GM18951 (cell line): ENCODE measurements around the gene ARSB.

ENCODE experiments used
- POLR2A ChIP-seq: IDR thresholded peaks from 4 replicates; pipeline ENCODE4 v1.6.1; 2011; ENCODE audit warnings: mild to moderate bottlenecking; ENCODE audit not compliant: insufficient read length, insufficient read depth; ENCODE audit errors: extremely low read depth
- in situ Hi-C: fragments of 300-500 bp; cut with MboI; formaldehyde crosslinking; loops from one replicate; pipeline ENCODE4 v1.12.0; 2022; ENCODE audit warnings: low sequenced_read_pairs, mixed read lengths, inconsistent platforms; ENCODE audit not compliant: unreplicated experiment

Gene ARSB

DNA sequence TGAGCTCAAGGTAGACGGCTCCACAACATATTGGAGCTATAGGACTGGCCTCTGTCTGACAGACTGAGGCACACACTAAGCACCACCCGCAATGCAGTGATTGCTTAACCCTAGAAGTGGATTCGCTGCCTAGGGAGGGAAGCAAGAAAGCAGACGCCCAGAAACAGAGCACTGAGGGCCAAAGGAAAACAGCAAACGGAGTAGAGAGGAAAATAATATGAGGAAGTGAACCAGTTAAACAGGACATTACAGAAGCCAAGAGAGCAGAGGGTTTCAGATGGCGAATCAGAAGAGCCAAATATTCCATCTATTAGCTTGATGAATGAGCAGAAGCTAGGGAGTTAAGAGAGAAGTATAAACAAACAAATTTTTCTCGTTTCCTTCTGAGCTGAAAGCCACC is 197.3 kb downstream of the ARSB start:
- in situ Hi-C loops = no loop called here
- TF ChIP-seq POLR2A = no peak

DNA sequence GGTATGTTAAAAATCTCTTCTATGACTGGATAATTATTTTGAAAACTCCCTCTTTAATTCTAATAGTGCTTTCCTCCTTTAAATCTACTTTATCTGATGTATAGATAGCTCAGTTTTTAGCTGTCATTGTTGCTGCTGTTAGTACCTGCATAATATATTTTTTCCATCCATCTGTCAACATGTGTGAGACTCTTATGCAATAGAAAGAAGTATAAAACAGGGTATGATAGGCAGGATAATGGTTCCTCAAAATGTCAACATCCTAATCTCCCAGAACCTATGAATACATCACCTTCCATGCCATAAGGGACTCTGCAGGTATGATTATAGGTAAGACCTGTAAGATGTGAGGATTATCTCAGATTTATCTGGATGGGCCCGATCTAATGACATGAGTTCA is 199.7 kb downstream of the ARSB start:
- TF ChIP-seq POLR2A = no peak
- in situ Hi-C loops = no loop called here

DNA sequence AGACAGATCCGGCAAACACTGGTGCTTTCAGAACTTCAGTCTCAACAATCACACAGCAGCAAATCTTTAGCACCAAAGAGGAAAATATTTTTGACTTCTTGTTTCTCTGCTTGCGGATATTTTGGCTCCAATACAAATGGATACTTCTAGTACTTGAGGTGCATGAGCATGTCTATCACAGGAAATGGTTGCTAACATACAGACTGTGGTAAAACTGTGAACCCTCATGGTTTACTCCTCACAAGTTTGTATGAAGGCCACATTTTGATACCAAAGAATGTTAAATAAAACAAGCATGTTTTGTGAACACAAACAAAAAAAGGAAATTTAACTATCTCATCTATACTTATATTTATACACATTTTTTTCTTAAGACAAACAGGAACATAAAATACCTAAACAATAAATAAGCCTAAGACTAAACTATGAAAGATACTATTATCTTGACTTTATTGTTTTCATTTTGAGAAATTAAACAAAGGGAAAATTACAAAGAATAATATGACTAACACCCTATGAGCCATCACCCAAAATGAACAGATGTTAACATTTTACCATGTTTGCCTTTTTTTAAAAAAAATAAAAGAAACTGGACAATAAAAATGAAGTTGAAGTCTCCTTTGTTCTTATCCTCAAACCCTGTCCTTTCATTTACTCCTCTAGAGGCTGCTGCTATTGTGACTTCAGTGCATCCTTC is 201.5 kb downstream of the ARSB start:
- in situ Hi-C loops = no loop called here
- TF ChIP-seq POLR2A = no peak

DNA sequence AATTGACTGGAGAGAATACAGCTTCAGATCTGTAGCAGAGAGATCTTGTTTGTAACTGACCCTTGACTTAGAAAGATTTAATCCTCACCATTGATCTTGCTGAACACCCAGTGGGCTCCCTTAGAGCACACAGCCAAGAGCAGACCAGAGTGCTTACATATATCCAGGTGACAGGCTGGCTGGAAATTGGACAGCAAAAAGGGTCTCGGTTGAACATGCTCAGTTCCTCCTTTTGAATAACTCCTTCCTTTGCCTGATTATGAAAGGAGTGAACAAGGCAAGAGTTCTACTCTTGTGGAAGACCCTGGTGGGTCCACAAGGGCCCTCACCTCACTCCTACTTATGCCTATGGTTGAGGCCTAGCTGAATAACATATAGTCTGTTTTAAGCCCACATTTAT is 202.4 kb downstream of the ARSB start:
- in situ Hi-C loops = no loop called here
- no peak for TF ChIP-seq POLR2A

DNA sequence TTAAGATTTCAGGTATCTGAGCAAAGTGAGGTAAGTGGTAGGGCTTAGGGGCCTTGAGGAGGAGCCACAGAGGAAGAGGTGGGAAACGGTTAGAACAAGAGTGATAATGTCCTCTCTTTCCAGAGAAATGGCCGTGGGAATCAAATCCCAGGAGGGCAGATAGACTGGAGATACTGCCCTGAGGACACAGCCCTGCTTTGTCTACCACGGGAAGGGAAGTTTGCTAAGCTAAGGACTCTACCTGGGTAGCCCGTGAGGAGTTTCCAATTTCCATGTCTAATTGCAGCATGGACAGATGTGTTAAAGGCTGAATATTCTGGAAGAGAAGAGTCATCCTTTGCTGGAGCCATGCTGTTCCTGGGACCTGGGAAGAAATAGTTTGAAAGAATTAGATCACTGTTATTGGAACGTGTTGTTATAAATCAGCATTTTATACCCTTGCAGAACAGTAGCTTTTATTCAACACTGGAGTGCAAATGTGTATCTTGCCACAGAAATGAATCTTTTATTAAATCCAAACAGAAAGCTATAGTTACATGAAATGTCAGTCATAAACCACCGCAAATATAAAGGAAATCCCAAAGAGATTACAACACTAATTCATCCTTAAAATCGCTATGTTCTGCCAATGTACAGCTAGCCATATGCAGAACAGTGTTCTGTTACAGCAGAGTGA is 203.4 kb downstream of the ARSB start:
- no peak for TF ChIP-seq POLR2A
- in situ Hi-C loops = no loop called here

DNA sequence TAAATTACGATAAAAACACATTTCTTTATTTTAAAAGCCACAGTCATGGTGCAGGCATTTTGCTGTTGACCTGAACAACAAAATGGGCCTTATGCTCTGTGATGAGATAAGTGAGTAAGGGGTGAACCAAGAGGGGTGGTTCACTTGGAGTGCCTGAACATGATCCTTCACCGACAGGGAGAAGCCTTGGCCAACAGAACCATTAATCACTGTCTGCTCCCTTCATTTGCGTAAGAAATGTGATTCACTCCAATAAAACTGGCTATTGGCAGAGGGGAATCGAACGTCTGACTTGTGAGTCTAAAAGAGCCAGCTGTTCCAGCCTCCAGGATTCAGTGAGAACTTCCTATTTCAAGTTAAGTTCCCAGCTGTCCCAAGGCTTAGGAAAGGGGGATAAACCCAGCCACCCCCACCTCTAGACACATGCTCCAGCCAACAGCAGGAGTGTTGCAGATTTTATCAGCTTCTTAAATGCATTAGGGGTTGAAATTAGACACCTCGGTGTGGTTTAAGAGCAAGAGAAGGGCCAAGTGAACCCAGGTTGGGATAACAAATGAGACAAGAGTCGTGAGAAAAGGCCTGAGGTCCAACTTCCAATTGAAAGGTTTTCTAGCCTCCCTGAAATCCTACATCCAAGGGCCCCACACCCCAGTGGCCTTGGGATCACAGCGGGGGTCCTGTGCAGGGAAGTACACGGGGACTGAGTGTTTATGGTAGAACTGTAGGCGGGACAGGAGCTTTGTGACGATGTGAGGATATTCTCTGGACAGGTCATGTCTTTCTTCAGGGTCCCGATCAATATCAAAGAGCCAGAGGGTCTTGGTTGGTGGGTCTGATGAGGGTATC is 205.1 kb downstream of the ARSB start:
- TF ChIP-seq POLR2A = no peak
- in situ Hi-C loops = no loop called here

DNA sequence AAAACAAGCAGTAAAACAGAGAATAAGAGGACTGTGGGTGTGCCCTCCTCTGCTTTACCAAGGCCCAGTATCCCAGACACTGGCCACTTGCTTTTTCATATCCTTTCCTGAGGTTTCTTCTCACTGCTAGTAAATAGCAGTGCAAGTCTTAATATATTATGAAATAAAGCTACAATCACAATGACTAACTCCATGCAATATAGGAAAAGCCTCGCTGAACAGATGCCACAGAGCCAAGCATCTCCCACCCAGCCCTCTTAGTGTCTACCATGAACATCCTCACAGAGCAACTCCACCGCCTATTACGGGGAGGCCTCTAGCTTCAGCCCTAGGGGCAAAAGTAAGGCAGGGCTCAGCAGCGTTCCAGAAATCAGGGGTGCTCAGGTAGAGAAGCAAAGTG is 205.8 kb downstream of the ARSB start:
- in situ Hi-C loops = no loop called here
- TF ChIP-seq POLR2A = no peak

DNA sequence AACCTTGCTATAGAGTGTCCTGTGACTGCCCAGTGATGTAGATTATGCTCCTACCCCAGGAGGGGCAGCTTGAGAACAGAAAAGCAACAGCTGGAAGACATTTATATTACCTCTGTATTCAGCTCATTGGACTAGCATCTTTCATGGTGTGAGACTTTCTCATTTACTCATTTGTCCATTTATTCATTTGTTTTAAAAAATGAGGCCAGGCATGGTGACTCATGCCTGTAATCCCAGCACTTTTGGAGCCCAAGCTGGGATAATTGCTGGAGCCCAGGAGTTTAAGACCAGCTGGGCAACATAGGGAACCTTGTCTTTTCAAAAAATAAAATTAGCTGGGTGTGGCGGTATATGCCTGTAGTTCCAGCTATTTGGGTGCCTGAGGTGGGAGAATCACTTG is 206.6 kb downstream of the ARSB start:
- no peak for TF ChIP-seq POLR2A
- in situ Hi-C loops = no loop called here

DNA sequence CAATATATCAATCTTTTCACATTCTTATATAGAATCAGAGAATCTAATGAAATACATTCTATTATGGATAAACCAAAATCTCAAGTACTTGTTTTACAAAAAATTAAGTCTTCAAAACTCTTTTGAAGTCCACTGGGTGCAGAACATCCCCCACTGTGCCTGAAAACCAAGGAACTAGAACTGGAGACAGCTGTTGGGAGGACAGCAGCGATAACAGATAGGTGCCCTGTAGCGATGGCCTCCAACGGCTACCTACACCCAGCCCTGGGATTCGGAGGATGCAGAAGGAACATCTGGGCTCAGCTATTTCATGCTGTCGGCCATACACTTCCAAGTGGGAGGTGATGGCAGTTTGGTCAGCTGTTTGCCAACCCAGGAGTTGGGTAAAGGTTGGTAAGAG is 207.2 kb downstream of the ARSB start:
- in situ Hi-C loops = no loop called here
- no peak for TF ChIP-seq POLR2A

DNA sequence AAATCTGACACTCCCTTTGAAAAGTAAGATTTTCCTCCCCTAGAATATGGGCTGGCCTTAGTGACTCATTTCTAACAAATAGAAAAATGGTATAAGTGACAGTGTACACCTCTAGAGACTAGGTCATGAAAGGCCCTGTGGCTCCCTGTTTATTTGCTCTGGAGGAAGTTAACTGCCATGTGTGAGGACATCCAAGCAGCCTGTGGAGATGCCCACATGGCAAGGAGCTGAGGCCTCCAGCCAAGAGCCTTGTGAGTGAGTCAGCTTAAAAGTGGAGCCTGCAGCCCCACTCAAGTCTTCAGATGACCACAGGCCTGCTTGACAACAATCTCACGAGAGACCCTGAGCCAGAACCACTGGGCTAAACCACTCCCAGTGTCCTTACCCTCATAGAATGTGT is 208.5 kb downstream of the ARSB start:
- in situ Hi-C loops = no loop called here
- TF ChIP-seq POLR2A = no peak

DNA sequence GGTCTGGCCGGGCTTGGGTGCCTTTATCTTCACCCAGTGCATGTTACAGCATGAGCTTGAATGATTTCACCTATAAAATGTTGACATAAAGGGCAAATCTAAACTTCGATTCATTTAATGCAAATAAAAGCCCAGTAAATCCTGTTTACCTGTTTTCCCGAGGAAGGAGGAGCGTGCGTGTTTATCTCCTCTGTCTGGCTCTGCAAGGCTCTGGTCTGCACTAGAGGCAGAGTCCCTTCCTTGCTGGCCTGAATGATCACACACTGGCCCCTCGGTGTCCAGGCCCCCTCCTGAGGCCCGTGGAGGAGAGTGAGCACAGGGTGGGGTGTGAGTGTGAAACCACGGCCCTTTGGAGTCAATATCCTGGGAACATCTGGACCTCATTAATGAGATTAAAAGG is 211.5 kb downstream of the ARSB start:
- in situ Hi-C loops = no loop called here
- no peak for TF ChIP-seq POLR2A

DNA sequence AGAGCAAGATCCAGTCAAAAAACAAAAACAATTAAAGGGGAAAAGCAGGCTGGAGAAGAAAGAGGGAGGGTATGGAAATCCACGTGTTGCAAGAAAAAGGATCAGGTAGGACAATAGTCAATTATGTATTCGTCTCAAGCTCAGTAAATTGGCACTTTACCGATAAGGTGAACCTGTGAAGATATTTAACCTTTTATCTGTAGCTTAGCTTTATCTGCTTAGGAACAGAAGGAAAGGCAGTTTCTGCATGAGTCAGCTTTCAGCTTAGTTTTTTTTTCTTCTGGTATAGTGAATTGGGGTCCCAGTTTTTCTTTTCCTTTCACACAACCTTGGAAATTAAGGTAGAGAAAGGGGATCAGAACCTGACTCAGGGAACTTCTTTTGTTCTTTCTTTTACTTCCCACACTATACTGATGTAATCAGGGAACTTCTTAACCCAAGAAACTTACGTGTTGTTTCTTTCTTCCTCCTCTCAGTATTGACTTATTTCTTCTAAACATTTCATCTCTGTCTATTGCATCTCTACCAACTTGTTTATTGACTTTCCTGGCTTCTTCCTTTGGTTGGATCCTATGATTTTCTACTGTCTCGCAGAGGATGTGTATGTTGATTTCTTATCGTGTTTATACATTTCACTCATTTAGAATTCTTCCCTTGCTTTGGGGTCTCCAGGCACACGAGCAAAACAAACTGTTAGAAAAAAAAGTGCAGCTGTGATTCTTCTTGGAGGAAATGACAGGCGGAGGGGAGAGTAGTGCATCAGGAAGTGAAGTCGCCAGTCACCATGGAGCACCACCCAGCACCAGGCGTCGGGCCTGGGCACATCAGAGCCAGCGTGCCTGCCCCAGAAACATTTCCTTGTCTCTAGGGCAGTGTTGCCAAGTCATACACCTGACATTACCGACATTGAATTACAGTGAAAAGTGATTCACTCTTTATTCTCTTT is 213.6 kb downstream of the ARSB start:
- no peak for TF ChIP-seq POLR2A
- in situ Hi-C loops = no loop called here
